Neuron (in vitro differentiated cells): ENCODE results near the gene LPAR4.

Experiments used
- H2AFZ ChIP-seq: one replicate; pipeline ENCODE4 v1.6.1; 2013; ENCODE audit warnings: low read depth, mild to moderate bottlenecking, inconsistent platforms, low read length, moderate library complexity
- H3K27me3 ChIP-seq: one replicate; pipeline ENCODE4 v1.6.1; 2013; ENCODE audit warnings: low read length; ENCODE audit not compliant: insufficient read depth
- H3K36me3 ChIP-seq: one replicate; pipeline ENCODE4 v1.6.1; 2013; ENCODE audit warnings: low read length; ENCODE audit not compliant: insufficient read depth
- H3K4me1 ChIP-seq: one replicate; pipeline ENCODE4 v1.6.1; 2013; ENCODE audit warnings: low read length; ENCODE audit not compliant: insufficient read depth
- H3K4me3 ChIP-seq: 2 replicates; pipeline ENCODE4 v1.5.1; 2013; ENCODE audit warnings: mild to moderate bottlenecking, low read length, moderate library complexity
- H3K9me3 ChIP-seq: one replicate; pipeline ENCODE4 v1.6.1; 2013; ENCODE audit warnings: low read length

LPAR4 gene, protein sequence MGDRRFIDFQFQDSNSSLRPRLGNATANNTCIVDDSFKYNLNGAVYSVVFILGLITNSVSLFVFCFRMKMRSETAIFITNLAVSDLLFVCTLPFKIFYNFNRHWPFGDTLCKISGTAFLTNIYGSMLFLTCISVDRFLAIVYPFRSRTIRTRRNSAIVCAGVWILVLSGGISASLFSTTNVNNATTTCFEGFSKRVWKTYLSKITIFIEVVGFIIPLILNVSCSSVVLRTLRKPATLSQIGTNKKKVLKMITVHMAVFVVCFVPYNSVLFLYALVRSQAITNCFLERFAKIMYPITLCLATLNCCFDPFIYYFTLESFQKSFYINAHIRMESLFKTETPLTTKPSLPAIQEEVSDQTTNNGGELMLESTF

DNA sequence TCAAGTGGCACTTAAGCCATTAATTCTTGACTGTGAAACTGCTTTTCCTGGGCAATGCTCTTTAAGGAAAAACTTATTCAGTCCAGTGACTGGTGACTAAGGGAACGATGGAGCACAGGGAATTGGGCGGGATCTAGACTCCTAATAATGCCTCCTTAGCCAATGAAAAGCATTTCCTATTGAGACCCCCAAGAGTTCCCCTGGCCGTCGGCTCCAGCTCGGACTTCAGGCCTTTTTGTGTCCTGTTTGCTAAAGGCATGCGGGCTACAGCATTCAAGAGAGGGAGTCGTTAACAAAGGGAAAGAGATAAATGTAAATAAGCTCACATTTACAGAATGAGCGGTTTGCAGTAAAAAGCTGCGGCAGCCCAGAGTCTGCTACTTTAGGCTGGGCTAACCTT lies at the start of gene LPAR4:
Gene LPAR4, plus strand, starts transcription at position 232 of the 400 bp plus-strand sequence. CDS start 7,150 bp downstream, outside the sequence.
- Histone ChIP-seq H3K9me3 (no peaks in the 10 kb centered on the region), H3K4me3 (peak within 1 kb of the TSS; percentile 77), H3K36me3 (no peaks in the 10 kb centered on the region), H3K4me1 (peaks cover 21% of the 10 kb centered on the region), H3K27me3 (no peaks in the 10 kb centered on the region), H2AFZ (no peak within 1 kb of the TSS)

DNA sequence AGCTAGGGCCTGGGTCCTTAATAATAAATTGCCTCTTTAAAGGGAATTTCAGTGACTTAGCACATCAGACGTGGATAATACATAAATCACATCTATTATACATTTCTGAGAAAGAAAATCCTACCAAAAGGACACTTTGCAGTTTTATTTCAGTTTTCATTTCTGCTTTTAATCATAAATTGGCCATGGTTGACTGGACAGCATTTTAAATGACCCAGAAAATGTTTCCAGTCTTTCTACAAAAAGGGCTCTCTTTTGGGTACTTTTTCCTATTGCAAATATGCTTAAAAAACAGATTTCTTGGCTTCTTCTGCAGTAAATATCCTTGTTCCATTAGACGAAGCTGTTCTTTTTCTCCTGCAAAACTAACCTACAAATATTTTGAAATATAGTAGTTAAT lies 41.4 kb upstream of the LPAR4 start:
- Histone ChIP-seq H3K9me3 (no peaks in the 10 kb centered on the region), H3K4me3 (no peak overlapping the region), H3K27me3 (no peaks in the 10 kb centered on the region), H3K36me3 (no peaks in the 10 kb centered on the region), H3K4me1 (no peaks in the 10 kb centered on the region), H2AFZ (no peak overlapping the region)

DNA sequence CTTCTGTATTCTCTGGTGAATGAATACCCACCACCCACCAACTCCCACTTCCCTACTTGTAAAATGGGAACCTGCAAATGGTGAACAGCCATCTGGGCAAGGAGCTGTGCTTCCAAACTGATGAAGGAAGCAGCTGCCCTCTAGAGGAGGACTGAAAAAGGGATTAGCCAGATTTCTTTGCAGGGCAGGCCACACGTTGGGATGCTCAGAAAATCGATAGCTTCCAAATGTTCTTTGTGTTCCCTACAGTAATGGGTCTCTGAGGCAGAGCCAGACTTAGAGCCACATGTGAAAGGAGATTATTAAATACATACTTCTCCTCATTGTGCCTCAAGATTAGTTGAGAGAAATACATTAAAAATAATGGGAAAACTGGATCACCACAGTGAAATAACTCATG lies 39.3 kb upstream of the LPAR4 start:
- Histone ChIP-seq H3K4me1 (no peaks in the 10 kb centered on the region), H3K4me3 (no peak overlapping the region), H2AFZ (no peak overlapping the region), H3K9me3 (no peaks in the 10 kb centered on the region), H3K27me3 (no peaks in the 10 kb centered on the region), H3K36me3 (no peaks in the 10 kb centered on the region)

DNA sequence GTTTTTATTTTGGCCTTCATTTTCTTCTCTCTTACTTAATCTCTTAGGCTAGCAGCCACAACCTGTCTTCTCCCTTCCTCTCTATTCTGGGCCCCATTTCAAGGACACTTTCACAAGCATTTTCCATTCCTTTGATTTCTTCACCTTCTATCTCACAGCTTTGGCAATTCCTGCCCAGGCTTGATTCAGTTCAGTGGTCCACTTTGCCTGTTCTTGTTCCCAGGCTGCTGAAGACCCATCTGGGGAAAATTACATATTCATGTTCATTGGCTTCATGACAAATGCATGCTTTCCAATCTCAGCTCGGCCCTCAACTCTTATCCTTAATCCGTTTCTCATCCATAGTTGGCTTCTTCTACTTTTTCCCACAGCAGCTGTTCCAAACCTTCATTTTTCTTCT lies 38.7 kb upstream of the LPAR4 start:
- Histone ChIP-seq H3K4me1 (no peaks in the 10 kb centered on the region), H3K36me3 (no peaks in the 10 kb centered on the region), H3K4me3 (no peak overlapping the region), H2AFZ (no peak overlapping the region), H3K9me3 (no peaks in the 10 kb centered on the region), H3K27me3 (no peaks in the 10 kb centered on the region)

DNA sequence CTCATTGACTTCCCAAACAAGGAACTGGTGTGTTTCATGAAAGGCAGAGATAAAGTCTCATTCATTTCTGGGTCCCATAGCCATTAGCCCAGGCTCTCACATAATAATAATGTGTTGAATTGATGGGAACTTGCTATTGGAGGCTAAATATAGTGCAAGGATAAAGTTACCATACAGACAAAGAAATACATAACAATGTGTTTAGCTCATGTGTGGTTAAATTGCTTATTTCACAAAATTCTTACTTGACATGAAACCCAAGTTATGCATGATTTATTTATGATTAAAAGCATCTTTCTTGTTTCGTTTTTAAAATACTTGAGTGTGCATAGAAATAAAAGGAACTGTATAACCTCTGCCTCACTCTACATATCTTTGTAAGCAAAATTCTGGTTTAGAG lies 37.3 kb upstream of the LPAR4 start:
- Histone ChIP-seq H2AFZ (no peak overlapping the region), H3K27me3 (no peaks in the 10 kb centered on the region), H3K36me3 (no peaks in the 10 kb centered on the region), H3K9me3 (no peaks in the 10 kb centered on the region), H3K4me3 (no peak overlapping the region), H3K4me1 (no peaks in the 10 kb centered on the region)

DNA sequence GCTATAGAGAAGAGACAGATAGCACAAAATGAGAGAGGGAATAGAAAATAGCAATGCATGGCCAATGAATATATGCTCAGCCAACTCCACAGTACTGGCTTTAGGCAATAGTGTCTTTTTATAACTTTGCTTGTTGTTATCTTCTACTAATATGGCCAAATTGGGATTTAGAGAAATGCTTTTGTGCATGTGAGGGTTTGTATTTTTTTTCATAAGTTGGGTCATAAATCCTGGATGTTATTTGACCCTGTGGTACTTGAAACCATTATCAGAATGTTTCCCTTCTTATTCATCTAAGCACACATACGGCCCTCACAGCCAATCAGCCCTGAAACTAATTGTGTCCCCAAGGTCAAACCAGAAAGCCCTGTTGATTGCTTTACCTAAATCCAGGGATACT lies 35.2 kb upstream of the LPAR4 start:
- Histone ChIP-seq H3K36me3 (no peaks in the 10 kb centered on the region), H3K4me3 (no peak overlapping the region), H2AFZ (no peak overlapping the region), H3K4me1 (no peaks in the 10 kb centered on the region), H3K9me3 (no peaks in the 10 kb centered on the region), H3K27me3 (no peaks in the 10 kb centered on the region)

DNA sequence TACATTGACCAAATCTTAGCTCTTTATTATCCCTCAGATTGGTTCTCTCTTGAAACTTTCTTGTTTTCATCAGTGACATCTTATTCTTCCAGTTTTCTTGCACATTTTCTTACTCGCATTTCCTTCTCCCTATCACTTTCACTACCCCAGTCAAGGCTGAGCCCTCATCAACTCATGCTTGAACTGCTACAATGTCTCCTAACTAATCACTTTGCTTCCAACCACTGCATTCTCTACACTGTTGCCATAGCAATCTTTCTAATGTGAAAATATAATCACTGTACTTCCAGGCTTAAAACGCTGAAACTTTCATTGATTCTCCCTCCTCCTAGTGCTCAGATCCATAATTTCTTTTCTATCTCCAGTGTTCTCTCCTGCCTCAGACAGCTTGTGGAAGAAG lies 22.2 kb upstream of the LPAR4 start:
- H3K4me3 ChIP-seq: no peak overlapping the region
- no peaks in the 10 kb centered on the region for H3K27me3 ChIP-seq
- H3K9me3 ChIP-seq: no peaks in the 10 kb centered on the region
- peaks cover 4% of the 10 kb centered on the region for H3K4me1 ChIP-seq
- H2AFZ ChIP-seq: no peak overlapping the region
- H3K36me3 ChIP-seq: no peaks in the 10 kb centered on the region

DNA sequence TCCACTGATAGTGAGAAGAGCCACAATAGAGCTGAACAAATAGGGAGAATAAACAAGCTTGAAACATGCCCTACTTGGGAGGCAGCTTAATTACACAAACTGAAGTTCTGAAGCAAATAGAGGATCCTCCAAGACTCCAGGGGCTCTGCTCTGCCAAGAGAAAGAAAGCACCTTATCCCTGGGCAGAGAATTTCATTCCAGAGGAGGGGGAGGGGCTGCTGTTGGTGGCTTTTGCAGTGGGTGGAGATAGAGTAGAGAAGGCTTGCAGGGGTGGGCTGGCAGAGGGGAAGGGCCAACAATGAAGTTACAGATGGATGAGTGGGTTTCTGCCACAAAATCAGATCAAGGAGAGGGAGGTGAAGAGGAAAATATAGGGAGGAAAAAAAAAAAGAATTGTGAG lies 1.0 kb upstream of the LPAR4 start:
- Histone ChIP-seq H3K4me3 (no peak overlapping the region), H2AFZ (no peak overlapping the region), H3K9me3 (no peaks in the 10 kb centered on the region), H3K4me1 (peaks cover 21% of the 10 kb centered on the region), H3K36me3 (no peaks in the 10 kb centered on the region), H3K27me3 (no peaks in the 10 kb centered on the region)

DNA sequence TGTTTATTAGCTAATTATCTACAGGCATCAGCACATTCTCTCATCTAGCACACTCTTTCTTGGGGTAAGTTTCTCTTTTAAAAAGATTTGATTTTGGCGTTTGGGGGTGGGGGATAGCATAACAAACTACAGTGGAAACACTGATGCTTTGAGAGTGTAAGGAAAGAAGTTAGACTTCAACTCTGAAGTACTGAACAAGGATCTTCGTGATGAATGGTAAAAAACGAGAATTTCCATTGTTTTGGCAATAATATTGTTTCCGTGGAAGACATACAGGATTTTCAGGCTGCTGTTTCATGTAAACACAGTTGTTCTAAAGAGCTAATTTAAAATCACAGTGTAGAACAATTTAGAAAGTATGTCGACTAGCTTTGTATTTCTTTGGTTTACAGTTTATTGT lies 451 bp downstream of the LPAR4 start:
- Histone ChIP-seq H3K27me3 (no peaks in the 10 kb centered on the region), H3K9me3 (no peaks in the 10 kb centered on the region), H3K4me3 (peak overlapping the region; percentile 77), H3K36me3 (no peaks in the 10 kb centered on the region), H2AFZ (no peak overlapping the region), H3K4me1 (peaks cover 21% of the 10 kb centered on the region)

DNA sequence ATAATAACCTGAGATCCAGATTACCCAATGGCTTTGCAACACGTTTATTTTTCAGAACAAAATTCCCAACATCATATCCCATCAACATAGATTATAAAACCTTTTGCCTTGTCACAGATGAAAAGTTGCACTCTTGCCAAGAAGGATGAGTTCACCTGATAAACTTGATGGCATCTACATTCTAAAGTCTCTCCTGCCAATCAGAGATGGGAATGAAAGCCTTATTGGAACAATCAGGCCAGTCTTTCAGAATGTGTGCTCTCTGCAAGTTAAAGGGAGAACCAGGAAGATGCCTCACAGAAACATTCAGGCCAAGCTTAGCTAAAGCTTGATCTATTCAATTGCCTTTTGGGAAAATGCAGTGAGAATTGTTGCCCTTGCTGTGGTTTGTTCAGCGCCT lies 1.3 kb downstream of the LPAR4 start:
- Histone ChIP-seq H3K4me3 (peak overlapping the region; percentile 77), H2AFZ (no peak overlapping the region), H3K4me1 (peaks cover 21% of the 10 kb centered on the region), H3K36me3 (no peaks in the 10 kb centered on the region), H3K9me3 (no peaks in the 10 kb centered on the region), H3K27me3 (no peaks in the 10 kb centered on the region)

DNA sequence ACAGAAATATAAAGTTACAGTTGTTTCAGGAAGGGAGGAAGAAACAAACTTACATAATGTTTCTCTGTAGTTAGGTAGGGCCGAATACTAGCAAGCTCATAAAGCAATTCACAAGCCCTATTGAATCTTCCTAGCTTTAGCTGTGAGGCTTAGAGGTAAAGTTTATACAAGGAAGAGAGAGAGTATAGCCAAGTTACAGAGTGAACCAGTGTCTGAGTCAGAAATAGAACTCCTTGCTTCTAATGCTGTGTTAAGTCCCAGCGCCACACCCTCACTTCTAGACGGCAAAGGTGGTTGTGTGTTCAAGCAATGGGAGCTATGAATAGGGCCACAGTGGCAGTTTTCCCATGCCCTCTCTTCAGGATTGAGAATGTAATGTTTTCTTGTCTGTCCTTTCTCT lies 6.1 kb downstream of the LPAR4 start:
- no peak overlapping the region for H3K4me3 ChIP-seq
- H3K36me3 ChIP-seq: no peaks in the 10 kb centered on the region

DNA sequence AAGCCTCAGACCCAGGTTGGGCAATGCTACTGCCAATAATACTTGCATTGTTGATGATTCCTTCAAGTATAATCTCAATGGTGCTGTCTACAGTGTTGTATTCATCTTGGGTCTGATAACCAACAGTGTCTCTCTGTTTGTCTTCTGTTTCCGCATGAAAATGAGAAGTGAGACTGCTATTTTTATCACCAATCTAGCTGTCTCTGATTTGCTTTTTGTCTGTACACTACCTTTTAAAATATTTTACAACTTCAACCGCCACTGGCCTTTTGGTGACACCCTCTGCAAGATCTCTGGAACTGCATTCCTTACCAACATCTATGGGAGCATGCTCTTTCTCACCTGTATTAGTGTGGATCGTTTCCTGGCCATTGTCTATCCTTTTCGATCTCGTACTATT lies 7.4 kb downstream of the LPAR4 start:
- Histone ChIP-seq H3K9me3 (no peaks in the 10 kb centered on the region), H3K4me1 (no peaks in the 10 kb centered on the region), H2AFZ (no peak overlapping the region), H3K36me3 (no peaks in the 10 kb centered on the region), H3K4me3 (no peak overlapping the region), H3K27me3 (no peaks in the 10 kb centered on the region)

More for the DNA sequence above, 6.1 kb downstream of the LPAR4 start:
- Histone ChIP-seq H2AFZ (no peak overlapping the region), H3K9me3 (no peaks in the 10 kb centered on the region), H3K4me1 (peaks cover 8% of the 10 kb centered on the region), H3K27me3 (no peaks in the 10 kb centered on the region)

DNA sequence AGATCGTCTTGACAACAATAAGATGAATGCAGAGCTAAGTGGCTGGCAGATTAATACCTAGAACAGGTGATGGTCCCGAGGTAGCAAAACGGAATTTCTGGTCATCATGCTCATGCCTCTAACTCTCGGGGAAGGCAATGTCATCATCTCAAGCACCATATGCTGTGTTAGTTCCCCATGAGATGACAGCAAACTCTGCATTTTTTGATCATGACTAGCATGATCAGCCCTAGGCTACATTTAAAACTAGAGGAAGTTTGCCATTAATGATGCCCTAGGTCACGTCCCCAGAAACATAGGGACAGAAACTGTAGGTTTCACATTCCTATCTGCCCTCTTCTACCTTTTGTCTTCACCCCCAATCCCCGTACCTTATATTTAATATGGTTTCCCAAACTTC lies 11.6 kb downstream of the LPAR4 start:
- no peaks in the 10 kb centered on the region for H3K4me1 ChIP-seq
- no peaks in the 10 kb centered on the region for H3K9me3 ChIP-seq
- H3K27me3 ChIP-seq: no peaks in the 10 kb centered on the region
- H2AFZ ChIP-seq: no peak overlapping the region
- H3K36me3 ChIP-seq: no peaks in the 10 kb centered on the region
- H3K4me3 ChIP-seq: no peak overlapping the region
